ENCODE measurements around the gene HS3ST6.
"Not testable (repeated sequence)": the region's sequence is repeated elsewhere in the genome, so short reads cannot be mapped to it uniquely, and the experiment has no call there.

Gene HS3ST6

DNA sequence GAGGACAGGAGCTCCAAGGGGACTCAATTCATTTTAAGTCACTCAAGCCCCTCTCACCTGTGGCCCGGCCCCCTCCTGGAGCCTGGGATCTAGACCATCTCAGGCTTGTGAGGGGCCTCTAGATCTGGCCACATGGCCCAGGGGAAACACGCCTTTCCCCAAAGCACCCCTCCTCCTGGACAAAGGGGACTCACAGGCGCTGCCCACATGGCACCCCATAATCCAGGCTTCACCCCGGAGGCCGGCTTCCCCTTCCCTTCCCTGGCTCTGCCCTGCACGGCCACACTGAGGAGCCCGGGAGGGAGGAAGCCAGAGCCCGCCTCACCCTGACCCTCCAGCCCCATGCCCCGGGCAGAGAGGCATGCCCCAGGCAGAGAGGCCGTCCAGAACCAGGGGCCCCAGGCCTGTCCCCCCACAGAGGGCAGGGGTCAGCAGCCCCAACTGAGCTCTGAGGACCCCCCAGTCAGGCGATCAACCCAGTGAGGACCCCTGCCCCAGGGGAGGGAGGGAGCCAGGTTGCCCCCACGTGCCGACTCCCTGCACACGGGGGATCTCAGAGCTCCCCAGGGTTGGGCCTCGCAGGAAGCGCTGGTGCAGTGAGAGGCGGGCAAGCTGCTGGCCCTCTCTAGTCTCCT, 10.9 kb downstream of the HS3ST6 start:
- DNase-seq (ENCODE audit: low read depth): no peak

DNA sequence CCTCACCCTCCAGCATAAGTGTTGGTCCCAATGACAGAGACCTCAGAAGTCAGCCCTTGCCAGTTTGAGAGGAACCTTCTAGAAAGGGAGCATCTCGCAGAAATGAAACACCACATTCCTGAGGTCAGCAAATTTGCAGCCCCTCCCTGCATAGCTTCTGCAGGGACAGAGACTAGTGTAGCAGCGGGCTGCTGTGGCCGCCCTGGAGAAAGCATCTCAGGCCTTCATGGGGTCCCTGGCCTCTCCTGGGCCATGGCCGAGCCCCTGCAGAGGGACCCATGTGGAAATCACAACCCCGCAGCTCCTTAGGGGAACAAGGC, 11.4 kb downstream of the HS3ST6 start:
- no peak for DNase-seq (ENCODE audit: low read depth)

GRCh38 chr16:1906055-1906845, 12.0 kb downstream of the HS3ST6 start:
- DNase-seq (ENCODE audit: low read depth): no peak

DNA sequence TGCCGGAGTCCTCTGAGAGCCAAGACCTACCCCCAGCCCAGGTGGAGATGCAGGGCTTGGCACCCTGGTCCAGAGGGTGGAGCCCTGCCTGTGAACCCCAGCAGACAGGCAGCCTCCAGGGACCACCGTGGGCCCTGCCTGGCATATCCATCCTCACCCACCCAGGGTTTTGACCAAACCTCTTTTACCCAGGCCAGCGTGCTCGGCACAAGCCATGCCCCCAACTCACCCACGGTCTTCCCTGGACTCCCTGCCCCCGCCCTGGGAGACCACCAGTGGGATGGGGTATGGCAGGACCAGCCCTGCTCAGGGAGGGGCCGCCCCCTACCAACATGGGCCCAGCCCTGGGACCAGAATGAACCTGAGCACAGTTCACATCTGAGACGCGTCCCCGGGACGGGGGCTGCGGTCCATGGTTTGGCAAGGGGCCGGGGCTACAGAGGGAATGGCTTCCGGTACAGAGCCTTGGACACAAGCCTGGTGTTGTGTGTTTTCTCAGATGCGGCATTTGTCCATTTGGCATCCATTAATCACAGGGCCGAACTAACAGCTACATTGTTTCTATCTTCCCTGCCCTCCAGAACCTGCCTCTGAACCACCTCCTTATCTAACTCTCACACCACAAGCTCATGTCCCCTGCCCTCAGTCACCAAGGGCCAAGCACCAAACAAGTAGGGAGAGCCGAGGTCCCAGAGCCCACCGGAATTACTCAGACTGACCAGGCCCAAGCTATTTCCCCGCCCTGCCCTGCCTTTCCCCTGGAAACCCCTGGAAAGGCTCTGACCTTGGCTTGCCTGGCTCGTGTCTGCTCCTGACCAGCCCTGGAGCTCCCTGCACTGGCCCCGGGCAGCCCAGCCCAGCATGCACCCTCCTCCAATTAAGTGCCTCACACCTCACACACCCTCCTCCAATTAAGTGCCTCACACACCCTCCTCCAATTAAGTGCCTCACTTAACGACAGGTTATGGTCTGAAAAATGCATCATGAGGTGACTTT, 14.1 kb downstream of the HS3ST6 start:
- no peak for DNase-seq (ENCODE audit: low read depth)

GRCh38 chr16:1903220-1903574, 15.0 kb downstream of the HS3ST6 start:
- DNase-seq (ENCODE audit: low read depth): no peak

GRCh38 chr16:1902547-1903219, 15.5 kb downstream of the HS3ST6 start:
- DNase-seq (ENCODE audit: low read depth): no peak

- DNase-seq (ENCODE audit: low read depth): no peak
Observed at GRCh38 chr16:1900452-1900774, 17.8 kb downstream of the HS3ST6 start.

- DNase-seq (ENCODE audit: low read depth): no peak
Observed at GRCh38 chr16:1899641-1900451, 18.4 kb downstream of the HS3ST6 start.

DNA sequence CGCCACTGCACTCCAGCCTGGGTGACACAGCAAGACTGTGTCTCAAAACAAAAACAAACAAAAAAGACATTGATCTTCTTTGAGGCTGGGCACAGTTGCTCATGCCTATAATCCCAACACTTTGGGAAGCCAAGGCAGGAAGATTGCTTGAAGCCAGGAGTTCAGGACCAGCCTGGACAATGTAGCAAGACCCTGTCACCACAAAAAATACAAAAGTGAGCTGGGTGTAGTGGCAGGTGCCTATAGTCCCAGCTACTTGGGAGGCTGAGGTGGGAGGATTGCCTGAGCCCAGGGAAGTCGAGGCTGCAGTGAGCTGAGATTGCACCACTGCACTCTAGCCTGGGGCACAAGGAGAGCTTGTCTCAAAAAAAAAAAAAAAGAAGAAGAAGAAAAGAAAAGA, 20.5 kb downstream of the HS3ST6 start:
- DNase-seq (ENCODE audit: low read depth): not testable (repeated sequence)

- no peak for DNase-seq (ENCODE audit: low read depth)
Observed at GRCh38 chr16:1895949-1896675, 22.1 kb downstream of the HS3ST6 start.

DNA sequence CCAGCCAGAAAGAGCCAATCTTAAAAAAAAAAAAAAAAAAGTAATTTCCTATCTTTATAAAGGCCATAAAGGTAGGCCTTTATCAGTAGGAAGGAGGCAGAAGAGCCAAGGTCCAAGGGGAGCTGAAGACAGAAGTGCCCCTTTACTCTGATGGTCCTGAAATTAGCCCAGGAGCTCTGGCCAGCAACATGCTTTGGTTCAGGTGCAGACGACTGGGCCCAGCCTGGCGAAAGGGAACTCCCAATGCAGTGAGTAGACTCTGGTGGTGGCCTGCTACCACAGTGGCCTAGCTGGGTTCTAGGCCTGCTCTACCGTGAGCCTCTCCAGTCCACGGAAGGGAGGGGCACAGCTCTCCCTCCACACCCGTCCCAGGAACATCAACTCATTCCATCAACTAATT, 23.1 kb downstream of the HS3ST6 start:
- DNase-seq (ENCODE audit: low read depth): no peak

DNA sequence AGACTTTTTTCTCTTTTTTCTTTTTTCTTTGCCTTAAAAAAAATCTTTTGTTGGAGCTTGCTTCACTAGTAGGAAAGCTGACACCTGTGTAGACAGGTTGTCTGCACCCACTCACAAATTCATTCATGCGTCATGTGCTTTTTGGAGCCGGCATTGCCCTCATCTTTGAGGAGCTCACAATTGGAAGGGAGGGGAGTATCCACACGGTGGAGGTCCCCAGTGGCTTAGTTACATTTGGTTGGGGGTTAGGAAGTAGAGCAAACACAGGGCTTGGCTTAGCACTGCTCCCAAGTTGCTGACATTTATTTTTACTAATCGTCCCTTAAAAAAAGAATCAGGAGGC, 27.5 kb downstream of the HS3ST6 start:
- DNase-seq (ENCODE audit: low read depth): no peak

GRCh38 chr16:1890024-1890707, 28.0 kb downstream of the HS3ST6 start:
- no peak for DNase-seq (ENCODE audit: low read depth)

- DNase-seq (ENCODE audit: low read depth): no peak
Observed at GRCh38 chr16:1887711-1888354, 30.4 kb downstream of the HS3ST6 start.

DNA sequence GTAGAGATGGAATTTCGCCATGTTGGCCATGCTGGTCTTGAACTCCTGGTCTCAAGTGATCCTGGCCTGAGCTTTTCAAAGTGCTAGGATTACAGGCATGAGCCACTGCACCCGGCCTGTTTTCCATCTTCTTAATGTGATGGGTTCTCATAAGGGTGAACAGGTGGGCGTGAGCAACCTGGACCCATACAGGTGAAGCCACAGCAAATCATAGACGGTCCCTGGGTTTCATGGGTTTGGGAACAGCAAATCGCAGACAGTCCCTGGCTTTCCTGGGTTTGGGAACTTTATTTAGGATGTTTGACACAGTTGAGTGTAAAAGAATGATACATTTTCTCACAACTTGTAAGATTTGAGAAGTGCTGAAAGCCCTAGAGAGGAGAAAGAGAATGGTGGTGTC, 33.3 kb downstream of the HS3ST6 start:
- DNase-seq (ENCODE audit: low read depth): no peak

- peak; percentile 10 for DNase-seq (ENCODE audit: low read depth)
Observed at GRCh38 chr16:1884155-1884760, 34.0 kb downstream of the HS3ST6 start.

- DNase-seq (ENCODE audit: low read depth): not testable (repeated sequence)
Observed at GRCh38 chr16:1881172-1881571, 37.0 kb downstream of the HS3ST6 start.

DNA sequence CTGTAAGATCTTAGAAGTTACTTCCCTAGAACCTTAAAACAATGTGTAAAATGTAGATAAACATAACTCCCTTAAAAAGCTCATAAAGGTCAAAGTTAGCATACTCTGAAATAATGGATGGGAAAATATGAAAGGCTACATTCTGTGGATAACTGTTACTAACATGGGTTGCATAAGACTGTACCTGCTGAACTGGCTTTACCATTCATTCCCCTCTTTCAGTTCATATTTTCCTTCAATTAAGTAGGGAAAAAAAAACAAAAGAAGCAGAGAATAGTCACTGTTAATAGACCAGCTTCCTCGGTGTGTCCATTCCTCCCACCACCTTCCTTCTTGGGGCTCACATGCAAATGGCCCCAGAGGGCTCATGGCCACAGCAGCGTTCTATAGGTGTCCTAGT, 38.7 kb downstream of the HS3ST6 start:
- no peak for DNase-seq (ENCODE audit: low read depth)

DNA sequence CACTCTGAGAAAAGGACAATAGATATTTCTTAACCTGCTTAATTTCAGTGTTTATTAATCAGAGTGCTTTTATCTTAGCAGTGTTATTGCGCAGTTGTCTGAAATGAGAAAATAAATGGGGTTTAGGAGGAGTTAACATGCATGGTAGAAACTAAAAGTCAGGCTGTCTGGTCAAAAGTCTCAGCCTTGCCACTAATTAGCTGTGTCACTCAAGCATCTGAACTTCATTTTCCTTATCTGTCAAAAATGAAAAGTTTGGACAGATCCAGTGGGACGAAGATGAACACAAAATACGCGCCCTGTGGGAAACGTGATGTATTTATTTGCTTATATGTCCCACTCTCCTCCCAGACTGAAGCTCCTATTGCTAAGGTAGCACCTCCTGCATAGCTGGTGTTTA, 40.0 kb downstream of the HS3ST6 start:
- DNase-seq (ENCODE audit: low read depth): no peak

Measured in stromal cell of bone marrow (primary cell).